GM10248 (cell line): ENCODE results near the gene CDC25B.
"Not testable (repeated sequence)": the region's sequence is repeated elsewhere in the genome, so short reads cannot be mapped to it uniquely, and the experiment has no call there.

Source experiments
- CTCF ChIA-PET: fragments of 300-600 bp; sonication (Branson Sonifier 250); formaldehyde crosslinking; extraction: SDS; loops from one replicate; lab custom pipeline; 2021; ENCODE audit warnings: antibody characterized with exemption; lab: Yijun Ruan, JAX
- POLR2A ChIA-PET: fragments of 350-650 bp; sonication (Branson Sonifier 250); formaldehyde crosslinking; extraction: SDS; loops from one replicate; lab custom pipeline; 2020; ENCODE audit warnings: antibody characterized with exemption; lab: Yijun Ruan, JAX
- DNase-seq: peaks from one replicate; pipeline ENCODE4 v3.0.0; 2012; ENCODE audit errors: extremely low spot score
- CTCF ChIP-seq: IDR thresholded peaks from 2 replicates; pipeline ENCODE4 v1.5.1; 2012; ENCODE audit warnings: mild to moderate bottlenecking, low read depth; ENCODE audit errors: extremely low read depth, missing control alignments, control extremely low read depth

CDC25B gene

DNA sequence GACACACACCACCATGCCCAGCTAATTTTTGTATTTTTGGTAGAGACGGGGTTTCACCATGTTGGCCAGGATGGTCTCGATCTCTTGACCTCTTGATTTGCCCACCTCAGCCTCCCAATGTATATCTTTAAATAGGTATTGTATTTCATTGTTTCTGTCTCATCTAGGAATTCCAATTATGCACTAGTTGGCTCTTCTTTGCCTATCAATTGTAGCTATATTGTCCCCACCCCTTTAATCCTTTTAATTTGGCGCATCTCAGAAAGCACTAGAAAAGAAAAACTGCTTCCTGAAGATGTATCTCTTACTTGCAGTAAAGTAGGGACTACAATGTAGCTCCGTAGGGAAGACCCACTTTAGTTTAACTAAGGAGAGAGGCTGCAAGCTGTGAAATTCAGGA lies 40.0 kb downstream of the CDC25B start:
- ChIA-PET POLR2A (no interaction called here), CTCF (interaction anchor here (1.5 to 2.1 kb wide), 5 partner anchors 9 to 31 kb away, joined by 4 to 10 read pairs (median 6); partner anchors contain the start of gene AP5S1)
- no peak for TF ChIP-seq CTCF
- DNase-seq = no peak

DNA sequence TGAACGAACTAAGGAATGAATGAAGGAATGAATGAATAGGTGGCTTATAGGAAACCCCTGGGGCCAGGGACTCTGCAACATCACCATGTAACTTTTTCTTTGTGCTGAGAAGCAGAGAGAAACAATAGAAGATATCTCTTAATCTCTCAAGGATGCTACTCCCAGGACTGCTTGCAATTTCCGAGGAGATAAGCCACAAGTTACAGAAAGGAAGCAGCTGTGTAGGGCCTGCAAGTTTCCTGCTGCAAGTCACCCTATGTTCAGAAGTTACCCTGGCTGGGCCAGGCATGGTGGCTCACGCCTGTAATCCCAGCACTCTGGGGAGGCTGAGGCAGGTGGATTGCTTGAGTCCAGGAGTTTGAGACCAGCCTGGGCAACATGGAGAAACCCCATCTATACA lies 43.2 kb downstream of the CDC25B start:
- CTCF ChIA-PET = interaction anchor here (0.6 to 2.2 kb wide), 5 partner anchors 11 to 71 kb away, joined by 3 to 8 read pairs (median 3); partner anchors contain the start of genes ADISSP and AP5S1
- TF ChIP-seq CTCF = no peak
- peak; percentile 15 for DNase-seq
- POLR2A ChIA-PET = no interaction called here

GRCh38 chr20:3840201-3840600 lies 44.1 kb downstream of the CDC25B start:
- DNase-seq, POLR2A ChIA-PET: not testable (repeated sequence)
- CTCF ChIA-PET = interaction anchor here (0.6 to 2.2 kb wide), 3 partner anchors 10 to 72 kb away, joined by 3 to 8 read pairs (median 4); partner anchors contain the start of gene ADISSP

GRCh38 chr20:3842348-3842930 lies 46.3 kb downstream of the CDC25B start:
- POLR2A ChIA-PET = no interaction called here
- CTCF ChIA-PET = interaction anchor here (1.2 to 1.8 kb wide), 4 partner anchors 13 to 229 kb away, joined by 3 to 7 read pairs (median 4); no protein-coding TSS in a partner anchor
- TF ChIP-seq CTCF = no peak
- DNase-seq = peak; percentile 10

- TF ChIP-seq CTCF = no peak
- DNase-seq = peak; percentile 13
- POLR2A ChIA-PET = no interaction called here
- CTCF ChIA-PET = interaction anchor here (0.6 to 1.8 kb wide), 8 partner anchors 12 to 228 kb away, joined by 3 to 7 read pairs (median 3); partner anchors contain the start of gene AP5S1
Observed at GRCh38 chr20:3843490-3843889, 47.4 kb downstream of the CDC25B start.

DNA sequence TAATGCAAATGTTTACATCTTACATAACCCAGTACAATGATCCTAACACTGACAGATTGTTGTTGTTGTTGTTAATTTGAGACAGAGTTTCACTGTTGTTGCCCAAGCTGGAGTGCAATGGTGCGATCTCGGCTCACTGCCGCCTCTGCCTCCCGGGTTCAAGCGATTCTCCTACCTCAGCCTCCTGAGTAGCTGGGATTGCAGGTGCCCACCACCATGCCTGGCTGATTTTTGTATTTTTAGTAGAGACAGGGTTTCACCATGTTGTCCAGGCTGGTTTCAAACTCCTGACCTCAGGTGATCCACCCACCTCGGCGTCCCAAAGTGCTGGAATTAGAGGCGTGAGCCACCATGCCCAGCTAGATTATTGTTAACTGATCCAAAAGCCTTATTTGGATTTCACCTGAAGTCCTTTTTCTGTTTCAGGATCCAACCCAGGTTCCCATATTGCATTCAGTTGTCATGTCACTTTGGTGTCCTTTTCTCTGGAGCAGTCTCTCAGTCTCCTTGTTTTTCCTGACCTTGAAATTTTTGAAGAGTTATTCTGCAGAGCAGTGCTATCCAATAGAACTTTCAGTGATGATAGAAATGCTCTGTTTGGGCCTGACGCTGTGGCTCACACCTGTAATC lies 48.0 kb downstream of the CDC25B start:
- DNase-seq, POLR2A ChIA-PET: not testable (repeated sequence)
- CTCF ChIA-PET = interaction anchor here (1.0 to 2.1 kb wide), 7 partner anchors 11 to 116 kb away, joined by 3 to 11 read pairs (median 3); partner anchors contain the start of gene AP5S1

GRCh38 chr20:3846378-3846739 lies 50.2 kb downstream of the CDC25B start:
- CTCF ChIA-PET = no interaction called here
- DNase-seq = no peak
- POLR2A ChIA-PET = no interaction called here
- no peak for TF ChIP-seq CTCF
